ENCODE measurements around the gene SPINT2. TPM values are rescaled to one million over a fixed set of nuclear protein-coding genes. Genes with fewer than 3 reads are reported as not detected.

SPINT2 gene
- total and polyA plus RNA-seq, 2 donors, result 52.0 to 125 TPM

GRCh38 chr19:38285567-38285966, 21.2 kb downstream of the SPINT2 start:
- DNase-seq (ENCODE audit: extremely low spot score), result no peak
- H3K4me1 ChIP-seq (ENCODE audit: insufficient read depth), result no peaks in the 10 kb centered on the region
- WGBS, result 87% methylated on average over 5 of the region's 5 CpGs
- H3K27ac ChIP-seq (ENCODE audit: low read depth), result no peak overlapping the region
- H3K4me3 ChIP-seq (ENCODE audit: low read depth, low read length), result no peak overlapping the region
- no peaks in the 10 kb centered on the region for H3K36me3 ChIP-seq (ENCODE audit: insufficient read depth)

GRCh38 chr19:38287604-38288003, 23.2 kb downstream of the SPINT2 start:
- no peak for DNase-seq (ENCODE audit: extremely low spot score)
- H3K36me3 ChIP-seq (ENCODE audit: insufficient read depth), result no peaks in the 10 kb centered on the region
- WGBS, result 78% methylated on average over 9 of the region's 9 CpGs
- H3K4me1 ChIP-seq (ENCODE audit: insufficient read depth), result no peaks in the 10 kb centered on the region
- H3K27ac ChIP-seq (ENCODE audit: low read depth), result no peak overlapping the region
- no peak overlapping the region for H3K4me3 ChIP-seq (ENCODE audit: low read depth, low read length)

GRCh38 chr19:38288123-38288855, 23.9 kb downstream of the SPINT2 start:
- Histone ChIP-seq H3K4me3 (ENCODE audit: low read depth, low read length) (no peak overlapping the region), H3K36me3 (ENCODE audit: insufficient read depth) (no peaks in the 10 kb centered on the region), H3K4me1 (ENCODE audit: insufficient read depth) (no peaks in the 10 kb centered on the region), H3K27ac (ENCODE audit: low read depth) (no peak overlapping the region)
- no peak for DNase-seq (ENCODE audit: extremely low spot score)
- 81% methylated on average over 16 of the region's 16 CpGs for WGBS

- 85% methylated on average over 15 of the region's 15 CpGs for WGBS
- no peak for DNase-seq (ENCODE audit: extremely low spot score)
- no peaks in the 10 kb centered on the region for H3K36me3 ChIP-seq (ENCODE audit: insufficient read depth)
- no peak overlapping the region for H3K4me3 ChIP-seq (ENCODE audit: low read depth, low read length)
- no peaks in the 10 kb centered on the region for H3K4me1 ChIP-seq (ENCODE audit: insufficient read depth)
- peak overlapping the region; percentile 65 for H3K27ac ChIP-seq (ENCODE audit: low read depth)
Observed at GRCh38 chr19:38289955-38290354, 25.6 kb downstream of the SPINT2 start.

GRCh38 chr19:38290631-38291147, 26.3 kb downstream of the SPINT2 start:
- no peak overlapping the region for H3K4me3 ChIP-seq (ENCODE audit: low read depth, low read length)
- no peaks in the 10 kb centered on the region for H3K36me3 ChIP-seq (ENCODE audit: insufficient read depth)
- WGBS, result 49% methylated on average over 13 of the region's 13 CpGs
- DNase-seq (ENCODE audit: extremely low spot score), result no peak
- H3K27ac ChIP-seq (ENCODE audit: low read depth), result peak overlapping the region; percentile 65
- H3K4me1 ChIP-seq (ENCODE audit: insufficient read depth), result no peaks in the 10 kb centered on the region

- Histone ChIP-seq H3K4me3 (ENCODE audit: low read depth, low read length) (no peak overlapping the region), H3K36me3 (ENCODE audit: insufficient read depth) (no peaks in the 10 kb centered on the region), H3K27ac (ENCODE audit: low read depth) (no peak overlapping the region), H3K4me1 (ENCODE audit: insufficient read depth) (no peaks in the 10 kb centered on the region)
- WGBS, result 48% methylated on average over 15 of the region's 15 CpGs
- no peak for DNase-seq (ENCODE audit: extremely low spot score)
Observed at GRCh38 chr19:38291855-38292254, 27.5 kb downstream of the SPINT2 start.

GRCh38 chr19:38293281-38293680, 28.9 kb downstream of the SPINT2 start:
- 93% methylated on average over 9 of the region's 9 CpGs for WGBS
- Histone ChIP-seq H3K4me1 (ENCODE audit: insufficient read depth) (no peaks in the 10 kb centered on the region), H3K27ac (ENCODE audit: low read depth) (no peak overlapping the region), H3K36me3 (ENCODE audit: insufficient read depth) (no peaks in the 10 kb centered on the region), H3K4me3 (ENCODE audit: low read depth, low read length) (no peak overlapping the region)
- DNase-seq (ENCODE audit: extremely low spot score), result no peak

- H3K27ac ChIP-seq (ENCODE audit: low read depth), result no peak overlapping the region
- H3K4me1 ChIP-seq (ENCODE audit: insufficient read depth), result no peaks in the 10 kb centered on the region
- no peak overlapping the region for H3K4me3 ChIP-seq (ENCODE audit: low read depth, low read length)
- WGBS, result 74% methylated on average over 8 of the region's 8 CpGs
- no peak for DNase-seq (ENCODE audit: extremely low spot score)
- no peaks in the 10 kb centered on the region for H3K36me3 ChIP-seq (ENCODE audit: insufficient read depth)
Observed at GRCh38 chr19:38294090-38294489, 29.7 kb downstream of the SPINT2 start.

- no peaks in the 10 kb centered on the region for H3K36me3 ChIP-seq (ENCODE audit: insufficient read depth)
- H3K4me1 ChIP-seq (ENCODE audit: insufficient read depth), result no peaks in the 10 kb centered on the region
- H3K4me3 ChIP-seq (ENCODE audit: low read depth, low read length), result no peak overlapping the region
- H3K27ac ChIP-seq (ENCODE audit: low read depth), result no peak overlapping the region
- 28% methylated on average over 11 of the region's 11 CpGs for WGBS
- DNase-seq (ENCODE audit: extremely low spot score), result no peak
Observed at GRCh38 chr19:38298821-38299680, 34.7 kb downstream of the SPINT2 start.

GRCh38 chr19:38303517-38304351, 39.4 kb downstream of the SPINT2 start, which contains the start of gene C19orf33:
C19orf33 (plus strand) TSS chr19:38304251; CDS start chr19:38304262, 11 bp downstream.
- no peak for DNase-seq (ENCODE audit: extremely low spot score)
- peaks cover 2% of the 10 kb centered on the region for H3K36me3 ChIP-seq (ENCODE audit: insufficient read depth)
- H3K4me1 ChIP-seq (ENCODE audit: insufficient read depth), result peaks cover 2% of the 10 kb centered on the region
- peak within 1 kb of the TSS; percentile 85 for H3K27ac ChIP-seq (ENCODE audit: low read depth)
- H3K4me3 ChIP-seq (ENCODE audit: low read depth, low read length), result peak within 1 kb of the TSS; percentile 11
- 65% methylated on average over 28 of the region's 28 CpGs for WGBS

GRCh38 chr19:38304352-38304865, 40.0 kb downstream of the SPINT2 start:
- WGBS, result 72% methylated on average over 27 of the region's 27 CpGs
- Histone ChIP-seq H3K4me1 (ENCODE audit: insufficient read depth) (peaks cover 2% of the 10 kb centered on the region), H3K4me3 (ENCODE audit: low read depth, low read length) (peak overlapping the region; percentile 11), H3K27ac (ENCODE audit: low read depth) (peak overlapping the region; percentile 85), H3K36me3 (ENCODE audit: insufficient read depth) (peaks cover 2% of the 10 kb centered on the region)
- no peak for DNase-seq (ENCODE audit: extremely low spot score)

- Histone ChIP-seq H3K4me3 (ENCODE audit: low read depth, low read length) (peak overlapping the region; percentile 11), H3K36me3 (ENCODE audit: insufficient read depth) (peaks cover 2% of the 10 kb centered on the region), H3K27ac (ENCODE audit: low read depth) (peak overlapping the region; percentile 85), H3K4me1 (ENCODE audit: insufficient read depth) (peaks cover 2% of the 10 kb centered on the region)
- 57% methylated on average over 29 of the region's 29 CpGs for WGBS
- DNase-seq (ENCODE audit: extremely low spot score), result no peak
Observed at GRCh38 chr19:38304866-38305429, 40.6 kb downstream of the SPINT2 start.

GRCh38 chr19:38306236-38306635, 41.9 kb downstream of the SPINT2 start:
- no peak overlapping the region for H3K27ac ChIP-seq (ENCODE audit: low read depth)
- 94% methylated on average over 3 of the region's 3 CpGs for WGBS
- H3K4me3 ChIP-seq (ENCODE audit: low read depth, low read length), result no peak overlapping the region
- H3K36me3 ChIP-seq (ENCODE audit: insufficient read depth), result peaks cover 2% of the 10 kb centered on the region
- DNase-seq (ENCODE audit: extremely low spot score), result no peak
- peaks cover 2% of the 10 kb centered on the region for H3K4me1 ChIP-seq (ENCODE audit: insufficient read depth)

All from urinary bladder (tissue), 4 donors.